GM18519 (cell line): ENCODE results near the gene FLNB.

Source experiments
- ATAC-seq: cut with Tn5 transposase; IDR thresholded peaks from one replicate; pipeline ENCODE4 v1.9.1; 2021; ENCODE audit warnings: mild to moderate bottlenecking, moderate library complexity; ENCODE audit not compliant: unreplicated experiment, low FRiP score

Gene FLNB

GRCh38 chr3:58122936-58123700 is 114.9 kb downstream of the FLNB start:
- no peak for ATAC-seq

GRCh38 chr3:58124387-58124786 is 116.2 kb downstream of the FLNB start:
- ATAC-seq, result no peak

- no peak for ATAC-seq
These were observed 121.0 kb downstream of the FLNB start for GRCh38 chr3:58129041-58129770.

GRCh38 chr3:58130591-58130990 is 122.4 kb downstream of the FLNB start:
- no peak for ATAC-seq

GRCh38 chr3:58131101-58131825 is 123.0 kb downstream of the FLNB start:
- ATAC-seq, result no peak

- ATAC-seq, result no peak
These were observed 124.6 kb downstream of the FLNB start for GRCh38 chr3:58132850-58133249.

- ATAC-seq, result no peak
These were observed 126.2 kb downstream of the FLNB start for GRCh38 chr3:58134468-58134867.

GRCh38 chr3:58135712-58136543 is 127.7 kb downstream of the FLNB start:
- ATAC-seq, result no peak

GRCh38 chr3:58137306-58137705 is 129.1 kb downstream of the FLNB start:
- no peak for ATAC-seq

GRCh38 chr3:58141766-58142345 is 133.6 kb downstream of the FLNB start:
- no peak for ATAC-seq

GRCh38 chr3:58143417-58144055 is 135.3 kb downstream of the FLNB start:
- no peak for ATAC-seq

- no peak for ATAC-seq
These were observed 136.5 kb downstream of the FLNB start for GRCh38 chr3:58144478-58145325.

GRCh38 chr3:58148049-58148448 is 139.8 kb downstream of the FLNB start:
- ATAC-seq, result no peak

GRCh38 chr3:58150130-58150809 is 142.0 kb downstream of the FLNB start:
- ATAC-seq, result no peak

- ATAC-seq, result no peak
These were observed 142.6 kb downstream of the FLNB start for GRCh38 chr3:58150810-58151199.

- ATAC-seq, result no peak
These were observed 143.4 kb downstream of the FLNB start for GRCh38 chr3:58151637-58152036.

GRCh38 chr3:58152225-58153015 is 144.2 kb downstream of the FLNB start:
- no peak for ATAC-seq
